K562 (cell line): ENCODE results near the gene YARS1. TPM values are rescaled to one million over a fixed set of nuclear protein-coding genes. Genes with fewer than 3 reads are reported as not detected.

Experiments used
- ASH1L ChIP-seq: fragments of 450-650 bp; IDR thresholded peaks from 2 replicates; pipeline ENCODE4 v1.6.1; 2018; ENCODE audit warnings: borderline replicate concordance, mild to moderate bottlenecking, low read depth; ENCODE audit not compliant: partially characterized antibody
- DACH1 ChIP-seq: fragments of 450-650 bp; IDR thresholded peaks from 2 replicates; pipeline ENCODE4 v1.6.1; 2018; ENCODE audit not compliant: partially characterized antibody
- KAT7 ChIP-seq: sonication (generic); formaldehyde crosslinking; IDR thresholded peaks from 2 replicates; pipeline ENCODE4 v1.8.0; 2022; ENCODE audit warnings: missing genetic modification reagents, mild to moderate bottlenecking, borderline replicate concordance
- KHSRP ChIP-seq: fragments of 450-650 bp; IDR thresholded peaks from 2 replicates; pipeline ENCODE4 v1.6.1; 2017
- PHF8 ChIP-seq: fragments of 200-600 bp; sonication (generic); IDR thresholded peaks from 2 replicates; pipeline ENCODE4 v1.6.1; 2012; ENCODE audit warnings: mixed run types, mild to moderate bottlenecking, inconsistent platforms, low read length, moderate library complexity, borderline replicate concordance
- POLR2AphosphoS2 ChIP-seq: IDR thresholded peaks from 2 replicates; pipeline ENCODE4 v1.6.1; 2012; ENCODE audit warnings: low read length, improper control_type of control experiment
- SLC30A9 ChIP-seq: fragments of 250-450 bp; sonication (Bioruptor Pico); IDR thresholded peaks from 2 replicates; pipeline ENCODE4 v1.8.0; 2022; ENCODE audit warnings: mild to moderate bottlenecking, moderate library complexity
- TEAD4 ChIP-seq, 2 experiments: sonication (generic) in 1 of 2; formaldehyde crosslinking in 1 of 2; IDR thresholded peaks; 2 replicates each; pipeline versions ENCODE4 v1.6.1 to v1.8.0; 2012 to 2022; ENCODE audit warnings: borderline replicate concordance in 1 of 2, inconsistent platforms in 1 of 2, low read length in 1 of 2, mild to moderate bottlenecking in 1 of 2, missing genetic modification reagents in 1 of 2
- YBX1 ChIP-seq: fragments of 450-650 bp; IDR thresholded peaks from 2 replicates; pipeline ENCODE4 v1.7.1; 2016; ENCODE audit warnings: mild to moderate bottlenecking
- polyA plus RNA-seq, 8 experiments: library from polyadenylated mRNA; depleted of rRNA in 4 of 8; stranded (reverse) in 5 of 8; unstranded in 3 of 8; fragments of >200 nt; fragmentation: Nextera tagmentation in 2 of 8; fragmentation: Illumina TruSeq in 1 of 8; extraction: Ambion mirVana in 2 of 8; extraction: Trizol in 1 of 8; gene quantifications; 2 replicates each; pipeline versions ENCODE4 v1.2.1 to v1.2.3, GENCODE V29; 2011 to 2014; ENCODE audit warnings: inconsistent platforms in 1 of 8, missing spikeins in 1 of 8
- total RNA-seq, 7 experiments: library from RNA; depleted of rRNA in 6 of 7; stranded (reverse); fragments of >200 nt in 6 of 7; fragmentation: Illumina TruSeq in 2 of 7; extraction: Trizol in 2 of 7; gene quantifications; 2 replicates each; pipeline versions ENCODE4 v1.2.1 to v1.2.3, GENCODE V29; 2011 to 2021; ENCODE audit warnings: low replicate concordance in 1 of 7
- TF ChIP-seq, protein P1 (sequence below): fragments of 250-450 bp; sonication (Bioruptor Pico); IDR thresholded peaks from 2 replicates; pipeline ENCODE4 v1.5.0; 2021; ENCODE audit warnings: mild to moderate bottlenecking, borderline replicate concordance
- TF ChIP-seq, protein P2 (sequence below): fragments of 250-450 bp; sonication (Bioruptor Pico); IDR thresholded peaks from 2 replicates; pipeline ENCODE4 v1.5.0; 2021; ENCODE audit warnings: mild to moderate bottlenecking, moderate library complexity
- TF ChIP-seq, protein P3 (sequence below): fragments of 250-450 bp; sonication (Bioruptor Pico); IDR thresholded peaks from 2 replicates; pipeline ENCODE4 v1.4.0; 2020; ENCODE audit warnings: mild to moderate bottlenecking, moderate library complexity
- TF ChIP-seq, protein P4 (sequence below), 2 experiments: IDR thresholded peaks; 2 replicates each; pipeline ENCODE4 v1.6.1; 2012; ENCODE audit warnings: improper control_type of control experiment in 2 of 2, low read depth in 2 of 2, low read length in 2 of 2, borderline replicate concordance in 1 of 2
- TF ChIP-seq, protein P5 (sequence below): sonication (generic); formaldehyde crosslinking; IDR thresholded peaks from 2 replicates; pipeline ENCODE4 v1.8.1; 2023; ENCODE audit warnings: mild to moderate bottlenecking, missing genetic modification reagents

The YARS1 gene
- total and polyA plus RNA-seq, 9 of the 15 experiments (the other 6 are each of a cell fraction or from before 2014, with no cell fraction given) = 66.2 to 336 (median 201) TPM

DNA sequence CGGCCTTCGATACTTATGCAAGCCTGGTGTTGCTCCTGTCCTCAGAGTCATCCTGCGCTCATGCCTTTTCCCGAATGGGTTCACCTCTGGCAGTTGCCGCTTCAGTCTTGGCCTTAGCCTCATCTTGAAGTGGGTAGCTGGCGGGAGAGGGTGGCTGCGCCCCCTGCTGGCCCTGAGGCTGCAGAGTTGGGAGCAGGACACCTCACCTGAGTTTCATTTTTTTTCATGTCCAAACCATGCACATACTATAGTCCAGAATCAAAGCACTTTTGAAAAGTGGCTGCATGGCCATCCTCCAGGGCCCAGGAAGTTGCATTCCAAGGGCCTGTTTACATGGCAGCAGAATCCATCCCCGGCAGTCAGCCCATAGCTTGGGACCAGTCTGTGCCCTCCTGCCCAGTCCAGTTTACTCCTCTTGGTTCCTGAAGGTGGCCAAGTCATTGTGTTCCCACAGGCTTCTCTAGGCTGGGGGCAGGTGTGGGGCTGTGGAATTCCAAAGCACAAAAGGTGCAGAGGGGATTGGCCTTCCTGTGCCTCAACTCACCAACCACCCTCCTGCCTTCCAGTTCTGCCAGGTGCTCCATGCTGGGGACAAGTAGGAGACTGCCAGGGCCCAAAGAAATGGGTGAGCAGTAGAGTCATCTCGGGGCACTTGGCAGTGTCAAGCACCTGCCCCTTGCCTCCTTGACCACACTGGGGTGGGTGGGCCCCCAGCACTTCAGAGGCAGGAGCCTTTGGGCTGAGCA is 44.0 kb downstream of the YARS1 start (continued):
- no peak for TF ChIP-seq YBX1
- TF ChIP-seq PHF8 = no peak
- TF ChIP-seq, protein P1, sequence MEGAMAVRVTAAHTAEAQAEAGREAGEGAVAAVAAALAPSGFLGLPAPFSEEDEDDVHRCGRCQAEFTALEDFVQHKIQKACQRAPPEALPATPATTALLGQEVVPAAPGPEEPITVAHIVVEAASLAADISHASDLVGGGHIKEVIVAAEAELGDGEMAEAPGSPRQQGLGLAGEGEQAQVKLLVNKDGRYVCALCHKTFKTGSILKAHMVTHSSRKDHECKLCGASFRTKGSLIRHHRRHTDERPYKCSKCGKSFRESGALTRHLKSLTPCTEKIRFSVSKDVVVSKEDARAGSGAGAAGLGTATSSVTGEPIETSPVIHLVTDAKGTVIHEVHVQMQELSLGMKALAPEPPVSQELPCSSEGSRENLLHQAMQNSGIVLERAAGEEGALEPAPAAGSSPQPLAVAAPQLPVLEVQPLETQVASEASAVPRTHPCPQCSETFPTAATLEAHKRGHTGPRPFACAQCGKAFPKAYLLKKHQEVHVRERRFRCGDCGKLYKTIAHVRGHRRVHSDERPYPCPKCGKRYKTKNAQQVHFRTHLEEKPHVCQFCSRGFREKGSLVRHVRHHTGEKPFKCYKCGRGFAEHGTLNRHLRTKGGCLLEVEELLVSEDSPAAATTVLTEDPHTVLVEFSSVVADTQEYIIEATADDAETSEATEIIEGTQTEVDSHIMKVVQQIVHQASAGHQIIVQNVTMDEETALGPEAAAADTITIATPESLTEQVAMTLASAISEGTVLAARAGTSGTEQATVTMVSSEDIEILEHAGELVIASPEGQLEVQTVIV (CRISPR knock-in tag) = no peak
- TF ChIP-seq TEAD4 (IDR thresholded peaks at IDR 0.05; ENCODE audit: low read length) = no peak; the same call in 1 of the 2 replicates
- no peak; the same call in 1 of the 2 replicates for TF ChIP-seq TEAD4 (CRISPR knock-in tag; IDR thresholded peaks at IDR 0.05; ENCODE audit: borderline replicate concordance)
- TF ChIP-seq, protein P2, sequence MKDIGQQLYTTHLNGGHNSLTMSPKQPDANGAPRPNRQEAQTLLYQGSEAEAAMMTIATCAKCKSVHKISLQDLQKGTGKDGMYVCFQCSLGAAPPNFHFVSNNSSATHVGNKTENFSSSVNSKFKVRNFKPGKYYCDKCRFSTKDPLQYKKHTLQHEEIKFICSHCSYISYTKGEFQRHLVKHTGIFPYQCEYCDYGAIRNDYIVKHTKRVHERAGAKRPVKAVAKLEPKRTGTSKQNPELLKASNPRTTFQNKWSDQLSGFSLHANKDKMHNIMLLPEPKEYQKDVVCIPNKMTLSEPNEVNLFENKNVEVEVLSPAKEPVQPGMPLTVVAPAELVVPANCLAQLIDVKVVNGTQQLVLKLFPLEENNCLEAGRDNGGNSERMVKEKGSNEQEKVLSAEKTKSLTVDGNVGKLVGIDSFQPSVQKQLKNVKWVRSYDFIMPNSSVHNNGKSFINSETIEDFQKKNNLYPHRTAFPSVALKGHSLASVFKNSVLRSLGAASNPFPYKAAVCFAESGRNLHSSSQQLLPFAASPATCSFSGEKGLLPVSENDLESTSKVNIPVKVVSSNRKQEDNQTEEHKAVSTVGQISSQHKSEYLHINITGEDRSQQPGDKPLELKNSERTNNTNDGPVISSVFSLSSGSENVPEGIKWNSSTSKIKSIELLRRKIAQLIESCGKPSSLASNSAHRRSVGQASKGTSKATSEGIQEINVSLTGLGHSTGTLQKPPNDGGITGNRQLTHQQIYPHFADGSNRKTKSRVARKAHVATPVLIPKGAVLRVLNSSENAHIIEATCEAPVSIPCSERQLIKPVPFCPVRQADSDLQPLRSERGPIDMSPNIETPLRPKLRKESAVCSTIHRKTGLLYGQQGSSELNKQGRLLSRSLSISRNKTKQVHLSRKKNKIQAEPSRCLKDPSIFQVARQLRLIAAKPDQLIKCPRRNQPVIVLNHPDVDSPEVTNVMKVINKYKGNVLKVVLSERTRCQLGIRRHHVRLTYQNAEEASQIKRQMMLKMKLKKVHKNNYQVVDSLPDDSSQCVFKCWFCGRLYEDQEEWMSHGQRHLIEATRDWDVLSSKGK (CRISPR knock-in tag) = no peak
- TF ChIP-seq SLC30A9 (CRISPR knock-in tag) = no peak
- TF ChIP-seq, protein P3, sequence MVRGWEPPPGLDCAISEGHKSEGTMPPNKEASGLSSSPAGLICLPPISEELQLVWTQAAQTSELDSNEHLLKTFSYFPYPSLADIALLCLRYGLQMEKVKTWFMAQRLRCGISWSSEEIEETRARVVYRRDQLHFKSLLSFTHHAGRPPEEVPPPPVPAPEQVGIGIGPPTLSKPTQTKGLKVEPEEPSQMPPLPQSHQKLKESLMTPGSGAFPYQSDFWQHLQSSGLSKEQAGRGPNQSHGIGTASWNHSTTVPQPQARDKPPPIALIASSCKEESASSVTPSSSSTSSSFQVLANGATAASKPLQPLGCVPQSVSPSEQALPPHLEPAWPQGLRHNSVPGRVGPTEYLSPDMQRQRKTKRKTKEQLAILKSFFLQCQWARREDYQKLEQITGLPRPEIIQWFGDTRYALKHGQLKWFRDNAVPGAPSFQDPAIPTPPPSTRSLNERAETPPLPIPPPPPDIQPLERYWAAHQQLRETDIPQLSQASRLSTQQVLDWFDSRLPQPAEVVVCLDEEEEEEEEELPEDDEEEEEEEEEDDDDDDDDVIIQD (CRISPR knock-in tag) = no peak
- TF ChIP-seq, protein P4, sequence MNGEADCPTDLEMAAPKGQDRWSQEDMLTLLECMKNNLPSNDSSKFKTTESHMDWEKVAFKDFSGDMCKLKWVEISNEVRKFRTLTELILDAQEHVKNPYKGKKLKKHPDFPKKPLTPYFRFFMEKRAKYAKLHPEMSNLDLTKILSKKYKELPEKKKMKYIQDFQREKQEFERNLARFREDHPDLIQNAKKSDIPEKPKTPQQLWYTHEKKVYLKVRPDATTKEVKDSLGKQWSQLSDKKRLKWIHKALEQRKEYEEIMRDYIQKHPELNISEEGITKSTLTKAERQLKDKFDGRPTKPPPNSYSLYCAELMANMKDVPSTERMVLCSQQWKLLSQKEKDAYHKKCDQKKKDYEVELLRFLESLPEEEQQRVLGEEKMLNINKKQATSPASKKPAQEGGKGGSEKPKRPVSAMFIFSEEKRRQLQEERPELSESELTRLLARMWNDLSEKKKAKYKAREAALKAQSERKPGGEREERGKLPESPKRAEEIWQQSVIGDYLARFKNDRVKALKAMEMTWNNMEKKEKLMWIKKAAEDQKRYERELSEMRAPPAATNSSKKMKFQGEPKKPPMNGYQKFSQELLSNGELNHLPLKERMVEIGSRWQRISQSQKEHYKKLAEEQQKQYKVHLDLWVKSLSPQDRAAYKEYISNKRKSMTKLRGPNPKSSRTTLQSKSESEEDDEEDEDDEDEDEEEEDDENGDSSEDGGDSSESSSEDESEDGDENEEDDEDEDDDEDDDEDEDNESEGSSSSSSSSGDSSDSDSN (IDR thresholded peaks at IDR 0.05; ENCODE audit: borderline replicate concordance in 1 of 2, low read depth in 2 of 2, low read length in 2 of 2) = no peak
- TF ChIP-seq KHSRP = no peak
- TF ChIP-seq, protein P5, sequence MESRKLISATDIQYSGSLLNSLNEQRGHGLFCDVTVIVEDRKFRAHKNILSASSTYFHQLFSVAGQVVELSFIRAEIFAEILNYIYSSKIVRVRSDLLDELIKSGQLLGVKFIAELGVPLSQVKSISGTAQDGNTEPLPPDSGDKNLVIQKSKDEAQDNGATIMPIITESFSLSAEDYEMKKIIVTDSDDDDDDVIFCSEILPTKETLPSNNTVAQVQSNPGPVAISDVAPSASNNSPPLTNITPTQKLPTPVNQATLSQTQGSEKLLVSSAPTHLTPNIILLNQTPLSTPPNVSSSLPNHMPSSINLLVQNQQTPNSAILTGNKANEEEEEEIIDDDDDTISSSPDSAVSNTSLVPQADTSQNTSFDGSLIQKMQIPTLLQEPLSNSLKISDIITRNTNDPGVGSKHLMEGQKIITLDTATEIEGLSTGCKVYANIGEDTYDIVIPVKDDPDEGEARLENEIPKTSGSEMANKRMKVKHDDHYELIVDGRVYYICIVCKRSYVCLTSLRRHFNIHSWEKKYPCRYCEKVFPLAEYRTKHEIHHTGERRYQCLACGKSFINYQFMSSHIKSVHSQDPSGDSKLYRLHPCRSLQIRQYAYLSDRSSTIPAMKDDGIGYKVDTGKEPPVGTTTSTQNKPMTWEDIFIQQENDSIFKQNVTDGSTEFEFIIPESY (CRISPR knock-in tag) = peak; percentile 96
- TF ChIP-seq DACH1 = no peak
- peak; percentile 93; the same call in 1 of the 2 replicates for TF ChIP-seq KAT7
- no peak for TF ChIP-seq ASH1L
- TF ChIP-seq POLR2AphosphoS2 = peak; percentile 25
